K562 (cell line): Measurements from ENCODE around the gene ZNF236. TPM values are rescaled to one million over a fixed set of nuclear protein-coding genes. Genes with fewer than 3 reads are reported as not detected.

ENCODE experiments used
- ATAC-seq: fragments of 200-7000 bp; cut with Tn5 transposase; 3 replicates; pipeline ENCODE4 v1.9.1; 2020; ENCODE audit warnings: moderate library complexity
- BruUV-seq: library from RNA; stranded (reverse); fragments of 400-500 nt; replicated peaks from 2 replicates; lab custom pipeline; 2021; lab: Mats Ljungman, UMichigan
- CTCF ChIA-PET: fragments of 300-600 bp; formaldehyde crosslinking; extraction: SDS; loops from one replicate; lab custom pipeline; 2021; ENCODE audit warnings: low intra/inter-chr PET ratio; lab: Yijun Ruan, JAX
- POLR2A ChIA-PET: fragments of 300-600, 350-650 bp; sonication (Branson Sonifier 250); formaldehyde crosslinking; extraction: SDS; loops from one replicate; lab custom pipeline; 2021; ENCODE audit warnings: antibody characterized with exemption, inconsistent platforms; lab: Yijun Ruan, JAX
- DNase-seq, 4 experiments: peaks; one replicate each; pipeline versions ENCODE4 v3.0.0 to v3.0.0-alpha.2; 2011 to 2018; ENCODE audit warnings: low spot score in 3 of 4, mixed read lengths in 3 of 4; ENCODE audit errors: extremely low read depth in 1 of 4
- FAIRE-seq: peaks from 2 replicates; lab custom pipeline; 2011; peaks lifted over from hg19 to GRCh38; lab: Jason Lieb, UNC
- H2AFZ ChIP-seq: 2 replicates; pipeline ENCODE4 v1.6.0; 2011; ENCODE audit warnings: low read depth, low read length, control low read depth, inconsistent platforms
- H3K27ac ChIP-seq: fragments of 200-600 bp; 3 replicates; pipeline ENCODE4 v1.8.0; 2011; ENCODE audit warnings: low read depth, mild to moderate bottlenecking, control low read depth, inconsistent platforms, low read length, moderate library complexity, mixed read lengths; ENCODE audit errors: extremely low read depth
- H3K27me3 ChIP-seq, 2 experiments: fragments of 300-600 bp in 1 of 2; 2 replicates in 1 of 2; 3 replicates in 1 of 2; pipeline versions ENCODE4 v1.6.0 to v1.8.0; 2011; ENCODE audit warnings: inconsistent platforms in 2 of 2, low read length in 2 of 2, mild to moderate bottlenecking in 1 of 2, mixed read lengths in 1 of 2, moderate library complexity in 1 of 2; ENCODE audit not compliant: control insufficient read depth in 2 of 2, insufficient read depth in 2 of 2
- H3K36me3 ChIP-seq: fragments of 300-600 bp; 3 replicates; pipeline ENCODE4 v1.8.0; 2011; ENCODE audit warnings: mild to moderate bottlenecking, low read length, inconsistent platforms; ENCODE audit not compliant: control insufficient read depth, insufficient read depth
- H3K4me1 ChIP-seq, 2 experiments: fragments of 200-600 bp in 1 of 2; replicated peaks in 1 of 2; 2 replicates in 1 of 2; 3 replicates in 1 of 2; pipeline versions ENCODE4 v1.5.1 to v1.8.0; 2011; ENCODE audit warnings: inconsistent platforms in 2 of 2, low read length in 2 of 2, mild to moderate bottlenecking in 1 of 2, mixed read lengths in 1 of 2, moderate library complexity in 1 of 2; ENCODE audit not compliant: control insufficient read depth in 2 of 2, insufficient read depth in 2 of 2
- H3K4me2 ChIP-seq: 2 replicates; pipeline ENCODE4 v1.6.1; 2011; ENCODE audit warnings: low read length, control low read depth, inconsistent platforms, mixed read lengths; ENCODE audit not compliant: insufficient read depth
- H3K4me3 ChIP-seq: fragments of 200-600 bp; sonication (generic), shearing (Covaris generic); 2 replicates; pipeline ENCODE4 v1.5.1; 2016; ENCODE audit warnings: control low read depth, inconsistent platforms
- H3K79me2 ChIP-seq: fragments of 200-600 bp; 3 replicates; pipeline ENCODE4 v1.8.0; 2011; ENCODE audit warnings: low read length, inconsistent platforms; ENCODE audit not compliant: control insufficient read depth, insufficient read depth
- H3K9ac ChIP-seq, 2 experiments: 2 replicates each; pipeline versions ENCODE4 v1.6.0 to v1.6.1; 2011; ENCODE audit warnings: low read depth in 2 of 2, low read length in 2 of 2, control low read depth in 1 of 2, inconsistent platforms in 1 of 2, mild to moderate bottlenecking in 1 of 2, mixed read lengths in 1 of 2; ENCODE audit not compliant: insufficient read depth in 1 of 2
- H3K9me1 ChIP-seq: one replicate; pipeline ENCODE4 v1.6.0; 2011; ENCODE audit warnings: inconsistent platforms, mild to moderate bottlenecking, low read length, moderate library complexity; ENCODE audit not compliant: control insufficient read depth, insufficient read depth
- H3K9me3 ChIP-seq: replicated peaks from 2 replicates; pipeline ENCODE4 v1.5.1; 2011; ENCODE audit warnings: low read depth, low read length, inconsistent platforms; ENCODE audit not compliant: control insufficient read depth, insufficient read depth
- H4K20me1 ChIP-seq: replicated peaks from 2 replicates; pipeline ENCODE4 v1.6.1; 2011; ENCODE audit warnings: low read length, inconsistent platforms, mixed read lengths; ENCODE audit not compliant: control insufficient read depth, insufficient read depth
- CEBPG ChIP-seq, 3 experiments: fragments of 200-800 bp in 1 of 3; sonication (Bioruptor generic) in 1 of 3; sonication (generic) in 1 of 3; formaldehyde crosslinking in 1 of 3; IDR thresholded peaks in 2 of 3; conservative IDR thresholded peaks in 1 of 3; 2 replicates each; pipeline versions ENCODE4 v1.6.1 to v1.8.0; 2016 to 2022; ENCODE audit warnings: missing compliant biosample characterization in 2 of 3, missing genetic modification characterization in 2 of 3, mild to moderate bottlenecking in 1 of 3, missing genetic modification reagents in 1 of 3
- CHD1 ChIP-seq: fragments of 200-600 bp; sonication (generic); IDR thresholded peaks from one replicate; pipeline ENCODE4 v1.6.1; 2012; ENCODE audit warnings: mild to moderate bottlenecking, moderate library complexity, low read length, inconsistent platforms
- CREB1 ChIP-seq, 2 experiments: sonication (generic) in 1 of 2; formaldehyde crosslinking in 1 of 2; IDR thresholded peaks; 2 replicates each; pipeline versions ENCODE4 v1.6.1 to v1.8.0; 2012 to 2022; ENCODE audit warnings: inconsistent platforms in 1 of 2, mild to moderate bottlenecking in 1 of 2, missing genetic modification reagents in 1 of 2, moderate library complexity in 1 of 2
- EHMT2 ChIP-seq: fragments of 450-650 bp; IDR thresholded peaks from 2 replicates; pipeline ENCODE4 v1.6.1; 2018; ENCODE audit warnings: antibody characterized with exemption
- KLF13 ChIP-seq: fragments of 450-650 bp; IDR thresholded peaks from 2 replicates; pipeline ENCODE4 v1.6.1; 2016; ENCODE audit warnings: missing genetic modification characterization, low read depth, mild to moderate bottlenecking, missing compliant biosample characterization, moderate library complexity, borderline replicate concordance
- MED1 ChIP-seq: sonication (generic); formaldehyde crosslinking; IDR thresholded peaks from 2 replicates; pipeline ENCODE4 v1.8.1; 2023; ENCODE audit warnings: missing genetic modification reagents, borderline replicate concordance
- MTA2 ChIP-seq: fragments of 450-650 bp; IDR thresholded peaks from 2 replicates; pipeline ENCODE4 v1.6.1; 2016; ENCODE audit warnings: low read depth
- NR2C1 ChIP-seq, 2 experiments: fragments of 450-650 bp; IDR thresholded peaks; 2 replicates each; pipeline ENCODE4 v1.6.1; 2017; ENCODE audit warnings: mild to moderate bottlenecking in 2 of 2, antibody characterized with exemption in 1 of 2, inconsistent platforms in 1 of 2, missing compliant biosample characterization in 1 of 2, missing genetic modification characterization in 1 of 2
- OTX1 ChIP-seq: fragments of 450-650 bp; formaldehyde crosslinking; IDR thresholded peaks from 2 replicates; pipeline ENCODE4 v1.4.0; 2022; ENCODE audit warnings: mild to moderate bottlenecking
- PML ChIP-seq: IDR thresholded peaks from 2 replicates; pipeline ENCODE4 v1.6.1; 2012; ENCODE audit warnings: low read length, inconsistent platforms
- RCOR1 ChIP-seq, 2 experiments: IDR thresholded peaks; 2 replicates each; pipeline ENCODE4 v1.6.1; 2012; ENCODE audit warnings: low read depth in 2 of 2, low read length in 2 of 2, borderline replicate concordance in 1 of 2, improper control_type of control experiment in 1 of 2
- XRCC3 ChIP-seq: fragments of 450-650 bp; IDR thresholded peaks from 2 replicates; pipeline ENCODE4 v1.6.1; 2017; ENCODE audit warnings: mild to moderate bottlenecking, moderate library complexity
- ZNF121 ChIP-seq: sonication (generic); formaldehyde crosslinking; conservative IDR thresholded peaks from 2 replicates; pipeline ENCODE4 v1.8.0; 2022; ENCODE audit warnings: missing genetic modification reagents
- ZNF561 ChIP-seq: fragments of 450-650 bp; formaldehyde crosslinking; conservative IDR thresholded peaks from 2 replicates; pipeline ENCODE4 v1.4.0; 2020; ENCODE audit warnings: mild to moderate bottlenecking, moderate library complexity
- ZNF764 ChIP-seq: fragments of 250-450 bp; sonication (Bioruptor Pico); IDR thresholded peaks from 2 replicates; pipeline ENCODE4 v1.4.0; 2020; ENCODE audit warnings: low read depth, mild to moderate bottlenecking, moderate library complexity
- WGBS: fragments of 100-300 bp; shearing (Covaris generic); methylation state at CpG from one replicate; pipeline ENCODE4 v1.1.6; 2016; ENCODE audit warnings: low coverage, mixed read lengths; ENCODE audit not compliant: insufficient coverage; ENCODE audit errors: missing lambda C conversion rate; 5-methylcytosine and 5-hydroxymethylcytosine counted together
- in situ Hi-C: fragments of 300-500 bp; cut with MboI; formaldehyde crosslinking; loops from 4 replicates; pipeline ENCODE4 v1.15.0; 2018; ENCODE audit warnings: inconsistent platforms, mixed read lengths
- intact Hi-C: fragments of 100-400 bp; cut with micrococcal nuclease; formaldehyde crosslinking; loops from 2 replicates; pipeline ENCODE4 v1.14.2; 2022
- polyA plus RNA-seq, 8 experiments: library from polyadenylated mRNA; depleted of rRNA in 4 of 8; stranded (reverse) in 5 of 8; unstranded in 3 of 8; fragments of >200 nt; fragmentation: Nextera tagmentation in 2 of 8; fragmentation: Illumina TruSeq in 1 of 8; extraction: Ambion mirVana in 2 of 8; extraction: Trizol in 1 of 8; gene quantifications; 2 replicates each; pipeline versions ENCODE4 v1.2.1 to v1.2.3, GENCODE V29; 2011 to 2014; ENCODE audit warnings: inconsistent platforms in 1 of 8, missing spikeins in 1 of 8
- total RNA-seq, 7 experiments: library from RNA; depleted of rRNA in 6 of 7; stranded (reverse); fragments of >200 nt in 6 of 7; fragmentation: Illumina TruSeq in 2 of 7; extraction: Trizol in 2 of 7; gene quantifications; 2 replicates each; pipeline versions ENCODE4 v1.2.1 to v1.2.3, GENCODE V29; 2011 to 2021; ENCODE audit warnings: low replicate concordance in 1 of 7
- TF ChIP-seq, protein P1 (sequence below): fragments of 450-650 bp; formaldehyde crosslinking; IDR thresholded peaks from 2 replicates; pipeline ENCODE4 v1.4.0; 2020; ENCODE audit warnings: mild to moderate bottlenecking, moderate library complexity
- TF ChIP-seq, protein P2 (sequence below): fragments of 250-450 bp; sonication (Bioruptor Pico); IDR thresholded peaks from 2 replicates; pipeline ENCODE4 v1.5.0; 2022; ENCODE audit warnings: mild to moderate bottlenecking
- TF ChIP-seq, protein P3 (sequence below): fragments of 450-650 bp; formaldehyde crosslinking; IDR thresholded peaks from 2 replicates; pipeline ENCODE4 v1.4.0; 2020; ENCODE audit warnings: mild to moderate bottlenecking

The ZNF236 gene
- total and polyA plus RNA-seq, 9 of the 15 experiments (the other 6 are each of a cell fraction or from before 2014, with no cell fraction given): 0.35 to 8.7 (median 3.4) TPM

DNA sequence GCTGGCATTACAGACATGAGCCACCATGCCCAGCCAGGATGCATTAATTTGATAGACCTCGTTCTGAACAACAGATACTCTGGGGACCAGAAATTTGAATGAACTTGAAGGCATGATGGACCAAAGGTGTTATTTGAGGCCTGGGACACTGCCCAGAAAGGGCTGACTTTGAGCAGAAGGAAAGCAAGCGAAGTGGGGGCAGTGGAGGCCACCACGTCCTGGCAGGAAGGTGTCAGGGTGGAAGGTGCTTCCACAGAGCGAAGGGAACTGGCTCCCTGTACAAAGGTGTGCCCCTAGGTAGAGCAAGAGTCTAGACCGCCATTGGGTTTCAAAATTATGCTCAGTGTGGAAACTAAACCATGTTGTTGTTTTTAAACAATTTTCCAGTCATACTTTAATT, 23.9 kb downstream of the ZNF236 start:
- BruUV-seq: no TSS peak
- intact Hi-C loops (no loop called here), in situ Hi-C loops (no loop called here)
- no peak for DNase-seq
- Histone ChIP-seq H3K36me3 (no peaks in the 10 kb centered on the region), H3K9me3 (no peaks in the 10 kb centered on the region), H3K4me2 (no peak overlapping the region), H3K79me2 (no peaks in the 10 kb centered on the region; the same call in 2 of the 3 replicates), H3K9me1 (no peaks in the 10 kb centered on the region), H3K4me1 (no peaks in the 10 kb centered on the region; a peak in 1 of 5 replicates), H4K20me1 (no peaks in the 10 kb centered on the region), H3K4me3 (no peak overlapping the region), H3K9ac (no peak overlapping the region), H3K27me3 (no peaks in the 10 kb centered on the region), H3K27ac (no peak overlapping the region), H2AFZ (no peak overlapping the region)
- POLR2A ChIA-PET: no interaction called here
- CTCF ChIA-PET: no interaction called here
- 81% methylated on average over 4 of the region's 5 CpGs for WGBS
- no peak for FAIRE-seq
- no peak for ATAC-seq
- TF ChIP-seq MED1 (CRISPR knock-in tag) (no peak), RCOR1 (IDR thresholded peaks at IDR 0.05; ENCODE audit: borderline replicate concordance in 1 of 2, low read depth in 2 of 2, low read length in 2 of 2) (no peak), NR2C1 (IDR thresholded peaks at IDR 0.05) (no peak), NR2C1 (tag; IDR thresholded peaks at IDR 0.05) (no peak), KLF13 (tag) (no peak), XRCC3 (no peak), ZNF561 (no peak), CEBPG (CRISPR knock-in tag; IDR thresholded peaks at IDR 0.05) (no peak), CEBPG (tag; conservative IDR thresholded peaks at IDR 0.05 in 1 of 2, IDR thresholded peaks at IDR 0.05 in 1 of 2) (no peak), PML (no peak), MTA2 (no peak), ZNF121 (CRISPR knock-in tag) (no peak), ZNF764 (no peak), CHD1 (no peak), CREB1 (IDR thresholded peaks at IDR 0.05) (no peak), CREB1 (CRISPR knock-in tag; IDR thresholded peaks at IDR 0.05) (no peak), OTX1 (CRISPR knock-in tag) (no peak), EHMT2 (no peak)
- TF ChIP-seq, protein P1, sequence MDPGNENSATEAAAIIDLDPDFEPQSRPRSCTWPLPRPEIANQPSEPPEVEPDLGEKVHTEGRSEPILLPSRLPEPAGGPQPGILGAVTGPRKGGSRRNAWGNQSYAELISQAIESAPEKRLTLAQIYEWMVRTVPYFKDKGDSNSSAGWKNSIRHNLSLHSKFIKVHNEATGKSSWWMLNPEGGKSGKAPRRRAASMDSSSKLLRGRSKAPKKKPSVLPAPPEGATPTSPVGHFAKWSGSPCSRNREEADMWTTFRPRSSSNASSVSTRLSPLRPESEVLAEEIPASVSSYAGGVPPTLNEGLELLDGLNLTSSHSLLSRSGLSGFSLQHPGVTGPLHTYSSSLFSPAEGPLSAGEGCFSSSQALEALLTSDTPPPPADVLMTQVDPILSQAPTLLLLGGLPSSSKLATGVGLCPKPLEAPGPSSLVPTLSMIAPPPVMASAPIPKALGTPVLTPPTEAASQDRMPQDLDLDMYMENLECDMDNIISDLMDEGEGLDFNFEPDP: no peak
- TF ChIP-seq, protein P2, sequence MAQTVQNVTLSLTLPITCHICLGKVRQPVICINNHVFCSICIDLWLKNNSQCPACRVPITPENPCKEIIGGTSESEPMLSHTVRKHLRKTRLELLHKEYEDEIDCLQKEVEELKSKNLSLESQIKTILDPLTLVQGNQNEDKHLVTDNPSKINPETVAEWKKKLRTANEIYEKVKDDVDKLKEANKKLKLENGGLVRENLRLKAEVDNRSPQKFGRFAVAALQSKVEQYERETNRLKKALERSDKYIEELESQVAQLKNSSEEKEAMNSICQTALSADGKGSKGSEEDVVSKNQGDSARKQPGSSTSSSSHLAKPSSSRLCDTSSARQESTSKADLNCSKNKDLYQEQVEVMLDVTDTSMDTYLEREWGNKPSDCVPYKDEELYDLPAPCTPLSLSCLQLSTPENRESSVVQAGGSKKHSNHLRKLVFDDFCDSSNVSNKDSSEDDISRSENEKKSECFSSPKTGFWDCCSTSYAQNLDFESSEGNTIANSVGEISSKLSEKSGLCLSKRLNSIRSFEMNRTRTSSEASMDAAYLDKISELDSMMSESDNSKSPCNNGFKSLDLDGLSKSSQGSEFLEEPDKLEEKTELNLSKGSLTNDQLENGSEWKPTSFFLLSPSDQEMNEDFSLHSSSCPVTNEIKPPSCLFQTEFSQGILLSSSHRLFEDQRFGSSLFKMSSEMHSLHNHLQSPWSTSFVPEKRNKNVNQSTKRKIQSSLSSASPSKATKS (CRISPR knock-in tag): no peak
- TF ChIP-seq, protein P3, sequence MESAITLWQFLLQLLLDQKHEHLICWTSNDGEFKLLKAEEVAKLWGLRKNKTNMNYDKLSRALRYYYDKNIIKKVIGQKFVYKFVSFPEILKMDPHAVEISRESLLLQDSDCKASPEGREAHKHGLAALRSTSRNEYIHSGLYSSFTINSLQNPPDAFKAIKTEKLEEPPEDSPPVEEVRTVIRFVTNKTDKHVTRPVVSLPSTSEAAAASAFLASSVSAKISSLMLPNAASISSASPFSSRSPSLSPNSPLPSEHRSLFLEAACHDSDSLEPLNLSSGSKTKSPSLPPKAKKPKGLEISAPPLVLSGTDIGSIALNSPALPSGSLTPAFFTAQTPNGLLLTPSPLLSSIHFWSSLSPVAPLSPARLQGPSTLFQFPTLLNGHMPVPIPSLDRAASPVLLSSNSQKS (CRISPR knock-in tag): no peak
